GM20000 (cell line): ENCODE measurements around the gene NCOA1.

Experiments
- DNase-seq: peaks from one replicate; pipeline ENCODE4 v3.0.0; 2012; ENCODE audit warnings: low spot score
- TF ChIP-seq, protein P1 (sequence below): IDR thresholded peaks from 2 replicates; pipeline ENCODE4 v1.5.1; 2012; ENCODE audit warnings: mild to moderate bottlenecking, control low read depth; ENCODE audit errors: extremely low read depth, missing control alignments

Gene NCOA1

DNA sequence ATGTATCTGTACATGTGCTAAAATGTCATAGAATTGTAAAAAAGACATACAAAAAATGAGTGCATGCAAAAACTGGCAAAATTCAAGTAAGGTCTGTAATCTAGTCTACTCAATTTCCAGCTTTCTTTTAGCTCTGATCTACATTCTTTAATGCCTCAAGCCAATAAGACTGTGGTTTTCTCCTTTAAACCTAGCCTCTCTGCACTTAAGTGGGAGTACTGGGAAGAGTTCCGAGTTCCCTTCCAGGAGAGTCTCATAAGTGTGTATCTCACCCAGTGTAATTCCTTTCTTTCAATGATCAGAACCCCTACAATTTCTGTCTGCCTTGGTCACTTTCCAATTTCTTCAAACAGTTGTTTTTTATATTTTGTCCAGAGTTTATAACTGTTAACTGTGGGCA lies 152.0 kb downstream of the NCOA1 start:
- DNase-seq: no peak
- TF ChIP-seq, protein P1, sequence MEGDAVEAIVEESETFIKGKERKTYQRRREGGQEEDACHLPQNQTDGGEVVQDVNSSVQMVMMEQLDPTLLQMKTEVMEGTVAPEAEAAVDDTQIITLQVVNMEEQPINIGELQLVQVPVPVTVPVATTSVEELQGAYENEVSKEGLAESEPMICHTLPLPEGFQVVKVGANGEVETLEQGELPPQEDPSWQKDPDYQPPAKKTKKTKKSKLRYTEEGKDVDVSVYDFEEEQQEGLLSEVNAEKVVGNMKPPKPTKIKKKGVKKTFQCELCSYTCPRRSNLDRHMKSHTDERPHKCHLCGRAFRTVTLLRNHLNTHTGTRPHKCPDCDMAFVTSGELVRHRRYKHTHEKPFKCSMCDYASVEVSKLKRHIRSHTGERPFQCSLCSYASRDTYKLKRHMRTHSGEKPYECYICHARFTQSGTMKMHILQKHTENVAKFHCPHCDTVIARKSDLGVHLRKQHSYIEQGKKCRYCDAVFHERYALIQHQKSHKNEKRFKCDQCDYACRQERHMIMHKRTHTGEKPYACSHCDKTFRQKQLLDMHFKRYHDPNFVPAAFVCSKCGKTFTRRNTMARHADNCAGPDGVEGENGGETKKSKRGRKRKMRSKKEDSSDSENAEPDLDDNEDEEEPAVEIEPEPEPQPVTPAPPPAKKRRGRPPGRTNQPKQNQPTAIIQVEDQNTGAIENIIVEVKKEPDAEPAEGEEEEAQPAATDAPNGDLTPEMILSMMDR: no peak

DNA sequence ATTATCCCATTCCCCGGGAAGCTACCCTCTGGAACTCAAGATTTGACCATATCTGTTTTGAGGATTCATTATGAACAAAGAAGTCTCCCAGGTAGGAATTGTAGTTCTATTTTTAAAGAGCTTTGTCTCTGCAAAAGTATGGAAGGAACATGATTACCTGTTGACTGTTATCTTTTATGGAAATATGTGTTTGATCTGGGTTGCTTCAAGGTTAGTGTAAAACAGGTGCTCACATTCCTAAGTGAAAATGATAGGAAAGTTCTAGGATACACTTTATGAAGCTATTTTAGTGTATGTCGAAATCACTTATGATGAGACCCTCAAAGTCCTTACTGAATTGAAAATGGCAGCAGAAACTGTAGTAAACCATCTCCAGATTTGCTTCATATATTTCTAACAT lies 153.0 kb downstream of the NCOA1 start:
- TF ChIP-seq, protein P1: no peak
- no peak for DNase-seq

- TF ChIP-seq, protein P1: no peak
- DNase-seq: no peak
These were observed 160.1 kb downstream of the NCOA1 start for GRCh38 chr2:24650997-24651642.

DNA sequence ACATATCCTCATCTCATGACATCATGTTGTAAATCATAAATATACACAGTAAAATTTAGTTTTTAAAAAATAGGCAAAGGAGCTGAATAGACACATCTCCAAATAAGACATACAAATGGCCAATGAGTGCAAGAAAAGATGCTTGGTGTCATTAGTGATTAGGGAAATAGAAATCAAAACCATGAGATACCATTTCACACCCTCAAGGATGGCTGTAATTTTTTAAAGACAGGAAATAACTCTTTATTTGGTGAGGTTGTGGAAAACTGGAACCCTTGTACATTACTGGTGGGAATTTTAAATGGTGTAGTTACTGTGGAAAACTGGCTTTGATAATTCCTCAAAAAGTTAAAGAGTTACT lies 160.6 kb downstream of the NCOA1 start:
- DNase-seq: no peak

DNA sequence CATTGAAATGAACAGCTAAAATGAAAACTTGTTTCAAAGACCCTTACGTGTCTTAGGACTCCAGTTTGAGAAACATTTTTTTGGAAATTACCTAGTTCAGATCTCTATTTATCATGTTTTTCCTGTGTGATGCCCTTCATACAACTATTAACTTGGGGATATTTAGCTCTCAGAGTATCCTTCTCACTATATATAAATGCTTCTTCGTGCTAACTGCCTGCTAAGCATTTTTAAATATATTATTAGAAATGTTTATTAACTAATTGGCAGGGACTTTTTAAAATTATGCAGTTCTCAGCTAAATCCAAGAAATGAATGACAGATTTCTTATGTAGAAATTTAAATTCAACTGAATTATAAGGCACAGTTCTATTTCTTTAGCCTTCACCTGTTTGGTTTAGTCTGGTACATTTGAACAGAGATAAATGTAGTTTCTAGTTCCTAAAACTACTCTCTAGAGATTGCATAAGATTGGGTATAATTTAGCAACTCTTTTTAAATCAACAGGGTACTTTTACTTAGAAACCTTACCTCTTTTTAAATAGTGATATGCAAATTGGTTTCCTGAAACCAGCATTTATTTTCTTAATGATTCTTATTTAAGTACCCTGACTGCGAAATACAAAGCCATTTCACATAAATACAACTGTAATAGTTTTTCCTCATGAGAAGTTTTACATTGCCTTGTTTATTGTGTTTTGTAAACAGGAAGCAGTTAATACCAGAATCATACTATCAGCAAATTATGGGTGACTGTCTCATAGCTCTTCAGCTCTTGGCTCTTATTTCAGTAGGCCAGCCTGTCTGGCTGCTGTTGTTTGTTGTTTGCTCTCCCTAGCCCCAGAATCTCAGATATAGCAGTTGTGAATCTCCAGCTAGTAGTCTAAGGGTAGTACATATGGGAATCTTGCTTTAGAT lies 161.5 kb downstream of the NCOA1 start:
- DNase-seq: no peak
- TF ChIP-seq, protein P1: no peak

More for the DNA sequence above, 160.6 kb downstream of the NCOA1 start:
- TF ChIP-seq, protein P1: no peak

DNA sequence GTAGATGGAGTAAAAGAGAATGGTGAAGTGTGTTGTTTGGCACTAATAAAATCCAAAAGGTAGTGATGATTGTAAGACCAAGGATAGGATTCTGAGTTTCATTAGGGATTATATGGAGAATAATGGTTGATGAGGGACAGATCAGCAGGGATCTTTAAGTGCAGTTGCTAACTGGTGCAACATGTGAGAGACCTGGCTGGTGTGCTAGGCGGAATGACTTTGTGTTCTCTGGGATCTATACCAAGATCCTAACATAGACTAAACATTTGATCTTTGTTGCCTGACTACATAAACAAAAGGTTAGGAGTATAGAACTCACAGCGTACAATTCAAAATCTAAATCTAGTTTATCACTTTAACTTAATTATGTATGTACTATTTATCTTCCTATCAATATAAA lies 166.8 kb downstream of the NCOA1 start:
- no peak for DNase-seq
- TF ChIP-seq, protein P1: no peak

- DNase-seq: no peak
- TF ChIP-seq, protein P1: no peak
These were observed 167.6 kb downstream of the NCOA1 start for GRCh38 chr2:24658531-24659202.
